B cell (primary cell): ENCODE results near the gene FOXN3. TPM values are rescaled to one million over a fixed set of nuclear protein-coding genes. Genes with fewer than 3 reads are reported as not detected.

Experiments used
- ATAC-seq: fragments of 200-7000 bp; cut with Tn5 transposase; one replicate; pipeline ENCODE4 v1.10.0; 2021; ENCODE audit warnings: low read depth, mild to moderate bottlenecking, moderate number of reproducible peaks, moderate library complexity
- CTCF ChIA-PET: fragments of 350-600 bp; sonication (Branson Sonifier 250); formaldehyde crosslinking; loops from one replicate; lab custom pipeline; 2021; ENCODE audit warnings: antibody characterized with exemption, inconsistent platforms; lab: Charles Lee
- POLR2A ChIA-PET: fragments of 350-600 bp; sonication (Branson Sonifier 250); formaldehyde crosslinking; loops from one replicate; lab custom pipeline; 2021; ENCODE audit warnings: antibody characterized with exemption; lab: Charles Lee
- DNase-seq: peaks from one replicate; pipeline ENCODE4 v3.0.0; 2013
- H2AFZ ChIP-seq: 2 replicates; pipeline ENCODE4 v1.6.1; 2012; ENCODE audit warnings: mild to moderate bottlenecking, low read depth, low read length; ENCODE audit not compliant: insufficient read depth, poor library complexity, severe bottlenecking
- H3K27ac ChIP-seq, 2 donors: 1 replicate in 1 of 2; 2 replicates in 1 of 2; pipeline ENCODE4 v1.5.1; 2012 to 2013; ENCODE audit warnings: low read length in 2 of 2, mild to moderate bottlenecking in 2 of 2, moderate library complexity in 1 of 2
- H3K27me3 ChIP-seq, 4 experiments: fragments of 200-600 bp in 1 of 4; sonication (generic) in 1 of 4; replicated peaks in 1 of 4; 1 replicate in 2 of 4; 2 replicates in 2 of 4; pipeline versions ENCODE4 v1.6.1 to v1.7.0; 2013 to 2016; ENCODE audit warnings: low read length in 3 of 4, mild to moderate bottlenecking in 2 of 4, mixed read lengths in 1 of 4, moderate library complexity in 1 of 4; ENCODE audit not compliant: insufficient read depth in 4 of 4, control insufficient read depth in 3 of 4; ENCODE audit errors: control extremely low read depth in 1 of 4
- H3K36me3 ChIP-seq, 2 experiments: replicated peaks in 1 of 2; 1 replicate in 1 of 2; 2 replicates in 1 of 2; pipeline versions ENCODE4 v1.6.1 to v1.7.1; 2013; ENCODE audit warnings: low read length in 1 of 2; ENCODE audit not compliant: insufficient read depth in 2 of 2, control insufficient read depth in 1 of 2; ENCODE audit errors: control extremely low read depth in 1 of 2, extremely low read depth in 1 of 2
- H3K4me1 ChIP-seq, 2 donors: fragments of 200-600 bp in 1 of 2; sonication (generic) in 1 of 2; 1 replicate in 1 of 2; 2 replicates in 1 of 2; pipeline versions ENCODE4 v1.5.1 to v1.6.1; 2013 to 2017; ENCODE audit warnings: low read length in 2 of 2; ENCODE audit not compliant: control insufficient read depth in 2 of 2, insufficient read depth in 2 of 2
- H3K4me2 ChIP-seq: replicated peaks from 2 replicates; pipeline ENCODE3; 2012; ENCODE audit warnings: mild to moderate bottlenecking, low read depth, low read length; ENCODE audit not compliant: poor library complexity, severe bottlenecking
- H3K4me3 ChIP-seq, 5 experiments: fragments of 200-600 bp in 1 of 5; sonication (generic) in 1 of 5; 1 replicate in 3 of 5; 2 replicates in 2 of 5; pipeline versions ENCODE4 v1.5.1 to v1.7.0; 2011 to 2016; ENCODE audit warnings: low read length in 4 of 5, mild to moderate bottlenecking in 4 of 5, low read depth in 2 of 5, control low read depth in 1 of 5, moderate library complexity in 1 of 5; ENCODE audit not compliant: insufficient read depth in 1 of 5; ENCODE audit errors: control extremely low read depth in 1 of 5, extremely low read depth in 1 of 5
- H3K79me2 ChIP-seq: fragments of 200-600 bp; sonication (generic); one replicate; pipeline ENCODE4 v1.6.0; 2016; ENCODE audit warnings: low read length; ENCODE audit not compliant: control insufficient read depth, insufficient read depth
- H3K9ac ChIP-seq: fragments of 200-600 bp; sonication (generic); 2 replicates; pipeline ENCODE4 v1.6.1; 2017; ENCODE audit warnings: mild to moderate bottlenecking, low read length, moderate library complexity
- H3K9me3 ChIP-seq, 3 donors: one replicate each; pipeline versions ENCODE4 v1.6.1 to v1.7.1; 2013; ENCODE audit warnings: low read length in 2 of 3; ENCODE audit not compliant: control insufficient read depth in 2 of 3, insufficient read depth in 1 of 3; ENCODE audit errors: control extremely low read depth in 1 of 3
- H4K20me1 ChIP-seq: 2 replicates; pipeline ENCODE4 v1.6.0; 2012; ENCODE audit warnings: mild to moderate bottlenecking, low read length; ENCODE audit not compliant: insufficient read depth, control insufficient read depth, poor library complexity, severe bottlenecking
- H3K27ac Mint-ChIP-seq: one replicate; pipeline ENCODE4 v1.8.0; 2021; ENCODE audit warnings: mixed read lengths
- H3K27me3 Mint-ChIP-seq: one replicate; pipeline ENCODE4 v1.8.0; 2021; ENCODE audit warnings: mixed read lengths
- H3K4me1 Mint-ChIP-seq: one replicate; pipeline ENCODE4 v1.8.0; 2021; ENCODE audit warnings: mixed read lengths
- H3K4me3 Mint-ChIP-seq: one replicate; pipeline ENCODE4 v1.8.0; 2021; ENCODE audit warnings: mixed read lengths
- H3K9me3 Mint-ChIP-seq: one replicate; pipeline ENCODE4 v1.8.0; 2022; ENCODE audit warnings: mixed read lengths; ENCODE audit not compliant: insufficient read depth
- EZH2 ChIP-seq: IDR thresholded peaks from 2 replicates; pipeline ENCODE4 v1.6.1; 2012; ENCODE audit warnings: borderline replicate concordance, low read depth, mild to moderate bottlenecking, moderate library complexity, low read length; ENCODE audit not compliant: insufficient read depth, poor library complexity, severe bottlenecking
- WGBS: methylation state at CpG from one replicate; pipeline ENCODE4 v1.1.5; 2013; ENCODE audit warnings: missing lambda C conversion rate; ENCODE audit not compliant: insufficient coverage; 5-methylcytosine and 5-hydroxymethylcytosine counted together
- intact Hi-C: fragments of 100-400 bp; cut with micrococcal nuclease; formaldehyde crosslinking; loops from one replicate; pipeline ENCODE4 v1.10.0; 2022
- polyA plus RNA-seq: library from polyadenylated mRNA; depleted of rRNA; stranded (reverse); fragments of >200 nt; gene quantifications from 2 replicates; pipeline ENCODE4 v1.2.3, GENCODE V29; 2012
- total RNA-seq, 2 donors: library from RNA; stranded (reverse); fragments of 120-200 nt in 1 of 2; gene quantifications; 1 replicate in 1 of 2; 2 replicates in 1 of 2; pipeline versions ENCODE4 v1.2.3 to v1.2.4, GENCODE V29; 2013 to 2022
- TF ChIP-seq, protein P1 (sequence below): fragments of 200-600 bp; IDR thresholded peaks from one replicate; pipeline ENCODE4 v1.8.0; 2022; ENCODE audit warnings: antibody characterized with exemption, mild to moderate bottlenecking

The FOXN3 gene
- total and polyA plus RNA-seq, 2 donors (not counting 1 experiment from before 2014, with no cell fraction given) = 80.6 to 98.2 TPM

GRCh38 chr14:89215531-89215930 lies 201.5 kb downstream of the FOXN3 start:
- Mint-ChIP-seq H3K9me3 (no peaks in the 10 kb centered on the region), H3K4me1 (peaks cover 10% of the 10 kb centered on the region), H3K27ac (no peak overlapping the region), H3K4me3 (no peak overlapping the region), H3K27me3 (no peaks in the 10 kb centered on the region)
- Histone ChIP-seq H3K79me2 (peaks cover 55% of the 10 kb centered on the region), H3K27ac (no peak overlapping the region), H3K36me3 (peaks cover 0 to 19% of the 10 kb centered on the region in 2 experiments), H3K27me3 (no peaks in the 10 kb centered on the region), H3K9me3 (no peaks in the 10 kb centered on the region), H3K9ac (no peak overlapping the region), H3K4me2 (no peak overlapping the region), H2AFZ (no peak overlapping the region), H4K20me1 (peaks cover 6% of the 10 kb centered on the region), H3K4me3 (no peak overlapping the region), H3K4me1 (no peaks in the 10 kb centered on the region)
- intact Hi-C loops = no loop called here
- DNase-seq = no peak
- WGBS = 95% methylated on average over 6 of the region's 7 CpGs
- TF ChIP-seq, protein P1, sequence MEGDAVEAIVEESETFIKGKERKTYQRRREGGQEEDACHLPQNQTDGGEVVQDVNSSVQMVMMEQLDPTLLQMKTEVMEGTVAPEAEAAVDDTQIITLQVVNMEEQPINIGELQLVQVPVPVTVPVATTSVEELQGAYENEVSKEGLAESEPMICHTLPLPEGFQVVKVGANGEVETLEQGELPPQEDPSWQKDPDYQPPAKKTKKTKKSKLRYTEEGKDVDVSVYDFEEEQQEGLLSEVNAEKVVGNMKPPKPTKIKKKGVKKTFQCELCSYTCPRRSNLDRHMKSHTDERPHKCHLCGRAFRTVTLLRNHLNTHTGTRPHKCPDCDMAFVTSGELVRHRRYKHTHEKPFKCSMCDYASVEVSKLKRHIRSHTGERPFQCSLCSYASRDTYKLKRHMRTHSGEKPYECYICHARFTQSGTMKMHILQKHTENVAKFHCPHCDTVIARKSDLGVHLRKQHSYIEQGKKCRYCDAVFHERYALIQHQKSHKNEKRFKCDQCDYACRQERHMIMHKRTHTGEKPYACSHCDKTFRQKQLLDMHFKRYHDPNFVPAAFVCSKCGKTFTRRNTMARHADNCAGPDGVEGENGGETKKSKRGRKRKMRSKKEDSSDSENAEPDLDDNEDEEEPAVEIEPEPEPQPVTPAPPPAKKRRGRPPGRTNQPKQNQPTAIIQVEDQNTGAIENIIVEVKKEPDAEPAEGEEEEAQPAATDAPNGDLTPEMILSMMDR = no peak
- TF ChIP-seq EZH2 = no peak
- POLR2A ChIA-PET = no interaction called here
- no peak for ATAC-seq
- CTCF ChIA-PET = no interaction called here

- H3K9me3 Mint-ChIP-seq = no peaks in the 10 kb centered on the region
- ChIA-PET POLR2A (no interaction called here), CTCF (no interaction called here)
- H3K4me3 Mint-ChIP-seq = no peak overlapping the region
- no peaks in the 10 kb centered on the region for H3K27me3 Mint-ChIP-seq
- H3K4me3 ChIP-seq = no peak overlapping the region
- DNase-seq = no peak
- peaks cover 54% of the 10 kb centered on the region for H3K79me2 ChIP-seq
- H3K27me3 ChIP-seq = no peaks in the 10 kb centered on the region
- no peak overlapping the region for H3K27ac Mint-ChIP-seq
- no peak for ATAC-seq
- H3K36me3 ChIP-seq = peaks cover 0 to 19% of the 10 kb centered on the region in 2 experiments
- intact Hi-C loops = no loop called here
- peaks cover 2% of the 10 kb centered on the region for H4K20me1 ChIP-seq
- H3K4me1 Mint-ChIP-seq = peaks cover 7% of the 10 kb centered on the region
- H2AFZ ChIP-seq = no peak overlapping the region
- no peak for TF ChIP-seq EZH2
- TF ChIP-seq, protein P1 = no peak
- H3K9me3 ChIP-seq = no peaks in the 10 kb centered on the region
- no peak overlapping the region for H3K4me2 ChIP-seq
- H3K4me1 ChIP-seq = no peaks in the 10 kb centered on the region
- H3K9ac ChIP-seq = no peak overlapping the region
- H3K27ac ChIP-seq = no peak overlapping the region
Observed at GRCh38 chr14:89215114-89215513, 201.9 kb downstream of the FOXN3 start.
